Naive thymus-derived CD8-positive, alpha-beta T cell (primary cell): ENCODE measurements around the gene ASAP2. TPM values are rescaled to one million over a fixed set of nuclear protein-coding genes. Genes with fewer than 3 reads are reported as not detected.
"Not testable (repeated sequence)": the region's sequence is repeated elsewhere in the genome, so short reads cannot be mapped to it uniquely, and the experiment has no call there.

ENCODE experiments used
- ATAC-seq, 2 donors: fragments of 150-1000 bp; cut with Tn5 transposase in 1 of 2; sonication (Bioruptor Pico), chemical (Tn5 transposase) in 1 of 2; 1 replicate in 1 of 2; 2 replicates in 1 of 2; pipeline ENCODE4 v1.10.0; 2021; ENCODE audit warnings: mild to moderate bottlenecking in 2 of 2, moderate library complexity in 2 of 2
- POLR2A ChIA-PET: fragments of 350-600 bp; sonication (Branson Sonifier 250); formaldehyde crosslinking; loops from one replicate; lab custom pipeline; 2021; ENCODE audit warnings: antibody characterized with exemption; lab: Charles Lee
- DNase-seq, 10 donors: peaks; one replicate each; pipeline versions ENCODE4 v3.0.0 to v3.0.0-alpha.2; 2020 to 2022
- H3K27ac Mint-ChIP-seq, 10 donors: one replicate each; pipeline ENCODE4 v1.8.0; 2020 to 2022; ENCODE audit warnings: mild to moderate bottlenecking in 10 of 10, mixed read lengths in 10 of 10, moderate library complexity in 4 of 10, inconsistent platforms in 1 of 10
- H3K27me3 Mint-ChIP-seq, 5 donors: one replicate each; pipeline ENCODE4 v1.8.0; 2021 to 2022; ENCODE audit warnings: mixed read lengths in 5 of 5
- H3K36me3 Mint-ChIP-seq, 3 donors: one replicate each; pipeline ENCODE4 v1.8.0; 2020 to 2022; ENCODE audit warnings: mixed read lengths in 3 of 3, mild to moderate bottlenecking in 2 of 3, inconsistent platforms in 1 of 3
- H3K4me1 Mint-ChIP-seq, 4 donors: one replicate each; pipeline ENCODE4 v1.8.0; 2021 to 2022; ENCODE audit warnings: mixed read lengths in 4 of 4
- H3K4me3 Mint-ChIP-seq, 10 donors: one replicate each; pipeline ENCODE4 v1.8.0; 2020 to 2022; ENCODE audit warnings: mild to moderate bottlenecking in 10 of 10, mixed read lengths in 10 of 10, moderate library complexity in 6 of 10, inconsistent platforms in 1 of 10
- H3K9me3 Mint-ChIP-seq, 9 donors: one replicate each; pipeline ENCODE4 v1.8.0; 2020 to 2022; ENCODE audit warnings: mixed read lengths in 9 of 9, mild to moderate bottlenecking in 3 of 9, inconsistent platforms in 1 of 9, moderate library complexity in 1 of 9
- polyA plus RNA-seq, 3 donors: library from polyadenylated mRNA; unstranded; fragments of 300-500 nt; fragmentation: Illumina TruSeq; gene quantifications; one replicate each; pipeline ENCODE4 v1.2.3, GENCODE V29; 2021
- total RNA-seq, 8 experiments: library from RNA in 2 of 8; stranded (reverse) in 2 of 8; gene quantifications; one replicate each; pipeline ENCODE4 v1.2.3 and lab custom pipeline; 2021 to 2026

ASAP2 gene
- total and polyA plus RNA-seq, 5 experiments from 2014 or later = not detected

GRCh38 chr2:9390151-9390850, 183.7 kb downstream of the ASAP2 start:
- Mint-ChIP-seq H3K36me3 (no peaks in the 10 kb centered on the region), H3K4me1 (no peaks in the 10 kb centered on the region), H3K9me3 (no peaks in the 10 kb centered on the region), H3K27me3 (no peaks in the 10 kb centered on the region), H3K4me3 (no peak overlapping the region), H3K27ac (no peak overlapping the region)
- no peak for ATAC-seq
- DNase-seq = no peak
- POLR2A ChIA-PET = no interaction called here

GRCh38 chr2:9390991-9391390, 184.4 kb downstream of the ASAP2 start:
- H3K9me3 Mint-ChIP-seq = no peaks in the 10 kb centered on the region
- no peak overlapping the region for H3K27ac Mint-ChIP-seq
- DNase-seq = no peak
- H3K27me3 Mint-ChIP-seq = no peaks in the 10 kb centered on the region
- no peak overlapping the region for H3K4me3 Mint-ChIP-seq
- no peak for ATAC-seq
- POLR2A ChIA-PET = no interaction called here
- no peaks in the 10 kb centered on the region for H3K36me3 Mint-ChIP-seq
- H3K4me1 Mint-ChIP-seq = no peaks in the 10 kb centered on the region

GRCh38 chr2:9391961-9392720, 185.5 kb downstream of the ASAP2 start:
- H3K9me3 Mint-ChIP-seq = no peaks in the 10 kb centered on the region
- no peak overlapping the region for H3K27ac Mint-ChIP-seq
- DNase-seq (no peak), ATAC-seq (no peak)
- peaks cover 0 to 2% (median 0%) of the 10 kb centered on the region in 5 donors for H3K27me3 Mint-ChIP-seq
- POLR2A ChIA-PET = no interaction called here
- no peak overlapping the region for H3K4me3 Mint-ChIP-seq
- no peaks in the 10 kb centered on the region for H3K36me3 Mint-ChIP-seq
- no peaks in the 10 kb centered on the region for H3K4me1 Mint-ChIP-seq

- no peak overlapping the region for H3K4me3 Mint-ChIP-seq
- peaks cover 0 to 2% (median 0%) of the 10 kb centered on the region in 5 donors for H3K27me3 Mint-ChIP-seq
- POLR2A ChIA-PET = interaction anchor here (0.6 kb wide), 1 partner anchor 34 kb away, joined by 3 read pairs; no protein-coding TSS in a partner anchor
- H3K36me3 Mint-ChIP-seq = no peaks in the 10 kb centered on the region
- no peaks in the 10 kb centered on the region for H3K4me1 Mint-ChIP-seq
- H3K9me3 Mint-ChIP-seq = no peaks in the 10 kb centered on the region
- no peak overlapping the region for H3K27ac Mint-ChIP-seq
- DNase-seq (no peak), ATAC-seq (no peak)
Measured at GRCh38 chr2:9392898-9393765, 186.5 kb downstream of the ASAP2 start.

GRCh38 chr2:9394816-9395215, 188.2 kb downstream of the ASAP2 start:
- DNase-seq = no peak
- H3K4me3 Mint-ChIP-seq = no peak overlapping the region
- POLR2A ChIA-PET = no interaction called here
- H3K36me3 Mint-ChIP-seq = no peaks in the 10 kb centered on the region
- no peak for ATAC-seq
- peaks cover 0 to 7% (median 0%) of the 10 kb centered on the region in 5 donors for H3K27me3 Mint-ChIP-seq
- H3K9me3 Mint-ChIP-seq = no peaks in the 10 kb centered on the region
- H3K27ac Mint-ChIP-seq = no peak overlapping the region
- no peaks in the 10 kb centered on the region for H3K4me1 Mint-ChIP-seq

- Mint-ChIP-seq H3K36me3 (no peaks in the 10 kb centered on the region), H3K27me3 (peaks cover 0 to 7% (median 0%) of the 10 kb centered on the region in 5 donors), H3K27ac (no peak overlapping the region), H3K9me3 (no peaks in the 10 kb centered on the region), H3K4me3 (no peak overlapping the region), H3K4me1 (peaks cover 0 to 4% (median under 1%) of the 10 kb centered on the region in 4 donors)
- ATAC-seq = no peak
- POLR2A ChIA-PET = no interaction called here
- no peak for DNase-seq
Measured at GRCh38 chr2:9397201-9397600, 190.6 kb downstream of the ASAP2 start.

GRCh38 chr2:9398251-9398650, 191.6 kb downstream of the ASAP2 start:
- H3K4me3 Mint-ChIP-seq, H3K27ac Mint-ChIP-seq, H3K36me3 Mint-ChIP-seq, ATAC-seq, H3K9me3 Mint-ChIP-seq, H3K27me3 Mint-ChIP-seq, DNase-seq, POLR2A ChIA-PET, H3K4me1 Mint-ChIP-seq: not testable (repeated sequence)

GRCh38 chr2:9398881-9399780, 192.5 kb downstream of the ASAP2 start:
- peaks cover 0 to 4% (median under 1%) of the 10 kb centered on the region in 4 donors for H3K4me1 Mint-ChIP-seq
- peaks cover 0 to 7% (median 0%) of the 10 kb centered on the region in 5 donors for H3K27me3 Mint-ChIP-seq
- H3K4me3 Mint-ChIP-seq = no peak overlapping the region
- ATAC-seq (no peak), DNase-seq (no peak)
- H3K9me3 Mint-ChIP-seq = no peaks in the 10 kb centered on the region
- H3K36me3 Mint-ChIP-seq = peaks cover 0 to 3% (median 0%) of the 10 kb centered on the region in 3 donors
- no peak overlapping the region for H3K27ac Mint-ChIP-seq
- POLR2A ChIA-PET = no interaction called here

GRCh38 chr2:9400268-9401058, 193.9 kb downstream of the ASAP2 start:
- POLR2A ChIA-PET = no interaction called here
- DNase-seq (no peak), ATAC-seq (no peak)
- Mint-ChIP-seq H3K27ac (peak overlapping the region in 1 of 10 donors; percentile 1), H3K4me1 (peaks cover 0 to 4% (median under 1%) of the 10 kb centered on the region in 4 donors), H3K27me3 (peaks cover 0 to 7% (median 0%) of the 10 kb centered on the region in 5 donors), H3K9me3 (no peaks in the 10 kb centered on the region), H3K4me3 (no peak overlapping the region), H3K36me3 (peaks cover 0 to 3% (median 0%) of the 10 kb centered on the region in 3 donors)

GRCh38 chr2:9401059-9401547, 194.5 kb downstream of the ASAP2 start:
- H3K36me3 Mint-ChIP-seq = peaks cover 0 to 3% (median 0%) of the 10 kb centered on the region in 3 donors
- ATAC-seq (no peak), DNase-seq (no peak)
- peaks cover 0 to 4% (median under 1%) of the 10 kb centered on the region in 4 donors for H3K4me1 Mint-ChIP-seq
- no peak overlapping the region for H3K27ac Mint-ChIP-seq
- no peaks in the 10 kb centered on the region for H3K9me3 Mint-ChIP-seq
- POLR2A ChIA-PET = no interaction called here
- peaks cover 0 to 7% (median 0%) of the 10 kb centered on the region in 5 donors for H3K27me3 Mint-ChIP-seq
- H3K4me3 Mint-ChIP-seq = no peak overlapping the region

GRCh38 chr2:9401646-9402371, 195.2 kb downstream of the ASAP2 start:
- ATAC-seq (no peak), DNase-seq (no peak)
- Mint-ChIP-seq H3K4me1 (peaks cover 0 to 4% (median under 1%) of the 10 kb centered on the region in 4 donors), H3K27me3 (peaks cover 0 to 7% (median 0%) of the 10 kb centered on the region in 5 donors), H3K36me3 (peaks cover 0 to 6% (median 0%) of the 10 kb centered on the region in 3 donors), H3K27ac (no peak overlapping the region), H3K4me3 (no peak overlapping the region), H3K9me3 (no peaks in the 10 kb centered on the region)
- POLR2A ChIA-PET = no interaction called here
